ENCODE results near the gene SSH3.

SSH3 gene

DNA sequence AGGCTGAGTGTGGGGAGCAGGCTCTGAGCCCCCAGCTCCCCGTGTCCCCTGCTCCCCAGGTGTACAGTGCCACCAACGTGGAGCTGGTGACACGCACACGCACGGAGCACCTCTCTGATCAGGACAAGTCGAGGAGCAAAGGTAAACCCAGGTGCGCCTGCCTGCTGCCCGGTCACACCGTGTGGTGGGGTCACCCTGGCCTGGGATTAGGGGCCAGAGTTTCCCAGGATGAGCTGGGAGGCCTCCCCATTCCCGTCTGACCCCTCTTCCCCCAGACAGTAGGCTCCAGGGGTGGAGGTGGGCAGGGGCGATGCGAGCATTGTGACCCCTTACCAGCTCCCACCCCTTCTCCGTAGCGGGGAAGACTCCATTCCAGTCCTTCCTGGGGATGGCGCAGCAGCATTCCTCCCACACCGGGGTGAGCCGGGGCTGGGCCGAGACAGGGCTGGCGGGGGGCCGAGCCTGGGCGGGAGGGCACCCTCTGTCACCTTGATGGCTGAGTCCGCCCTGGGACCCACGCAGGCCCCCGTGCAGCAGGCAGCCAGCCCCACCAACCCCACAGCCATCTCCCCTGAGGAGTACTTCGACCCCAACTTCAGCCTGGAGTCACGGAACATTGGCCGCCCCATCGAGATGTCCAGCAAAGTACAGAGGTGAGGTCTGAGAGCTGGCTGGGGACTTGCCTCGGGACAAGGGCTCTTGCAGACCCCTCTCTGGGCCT is 3.7 kb upstream of the SSH3 start:
- DNase-seq = no peak

DNA sequence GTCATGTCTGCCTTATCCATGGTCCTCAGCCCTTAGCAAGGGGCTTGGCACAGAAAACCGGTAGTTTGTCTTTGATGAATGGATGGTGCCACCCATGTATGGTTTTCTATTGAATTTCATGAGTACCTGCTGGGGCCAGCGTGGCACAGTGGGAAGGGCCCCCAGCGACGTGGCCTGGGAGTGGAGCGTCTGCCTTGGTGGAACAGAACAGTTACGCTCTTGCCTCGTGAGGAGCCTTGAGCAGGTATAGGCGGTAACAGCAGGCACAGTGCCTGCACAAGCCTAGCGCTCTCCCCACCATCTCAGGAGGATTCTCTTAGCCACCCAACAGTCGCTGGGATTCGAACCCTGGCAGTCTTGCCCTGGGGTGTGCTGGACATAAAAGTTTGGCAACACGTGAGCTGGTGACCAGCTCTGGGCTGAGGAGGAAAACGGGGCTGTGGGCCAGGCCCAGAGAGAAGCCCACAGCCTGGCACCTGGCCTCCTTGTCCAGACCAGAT is 3.0 kb upstream of the SSH3 start:
- no peak for DNase-seq

DNA sequence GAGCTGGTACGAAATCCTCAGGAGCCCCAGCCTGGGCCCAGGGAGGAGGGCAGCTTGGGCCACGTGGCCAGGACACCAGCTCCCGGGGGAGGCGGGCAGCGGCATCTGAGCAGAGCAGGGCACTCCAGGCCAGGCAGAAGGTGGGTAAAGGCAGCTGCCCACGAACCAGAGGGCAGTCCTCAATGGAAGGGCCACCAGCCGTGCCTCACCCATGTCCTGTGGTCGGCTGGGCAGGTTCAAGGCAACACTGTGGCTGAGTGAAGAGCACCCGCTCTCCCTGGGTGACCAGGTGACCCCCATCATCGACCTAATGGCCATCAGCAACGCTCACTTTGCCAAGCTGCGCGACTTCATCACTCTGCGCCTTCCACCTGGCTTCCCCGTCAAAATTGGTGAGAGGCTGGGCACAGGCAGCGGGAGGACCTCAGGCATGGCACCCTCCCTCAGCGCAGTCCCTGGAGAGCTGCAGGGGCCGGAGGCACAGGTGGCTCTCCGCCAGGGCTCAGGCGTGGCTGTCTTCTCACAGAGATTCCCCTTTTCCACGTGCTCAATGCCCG is 2.5 kb upstream of the SSH3 start:
- DNase-seq = no peak

DNA sequence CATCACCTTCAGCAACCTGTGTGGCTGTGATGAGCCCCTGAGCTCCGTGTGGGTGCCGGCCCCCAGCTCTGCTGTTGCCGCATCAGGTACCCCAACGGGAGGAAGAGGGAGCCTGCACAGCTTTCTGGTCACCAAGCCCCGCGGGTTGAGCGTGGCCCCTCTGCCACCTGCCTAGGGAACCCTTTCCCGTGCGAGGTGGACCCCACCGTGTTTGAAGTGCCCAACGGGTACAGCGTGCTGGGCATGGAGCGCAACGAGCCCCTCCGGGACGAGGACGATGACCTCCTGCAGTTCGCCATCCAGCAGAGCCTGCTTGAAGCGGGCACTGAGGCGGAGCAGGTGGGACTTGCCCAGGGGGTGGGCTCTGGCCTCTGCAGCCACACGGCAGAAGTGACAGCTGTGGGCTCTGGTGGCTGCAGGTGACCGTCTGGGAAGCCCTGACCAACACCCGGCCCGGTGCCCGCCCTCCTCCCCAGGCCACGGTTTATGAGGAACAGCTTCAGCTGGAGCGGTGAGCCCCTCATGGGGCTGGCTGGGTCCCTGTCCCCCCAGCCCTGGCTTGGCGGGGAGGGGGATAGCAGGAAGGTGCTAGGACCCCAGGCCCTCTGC is 1.9 kb upstream of the SSH3 start:
- DNase-seq = no peak

DNA sequence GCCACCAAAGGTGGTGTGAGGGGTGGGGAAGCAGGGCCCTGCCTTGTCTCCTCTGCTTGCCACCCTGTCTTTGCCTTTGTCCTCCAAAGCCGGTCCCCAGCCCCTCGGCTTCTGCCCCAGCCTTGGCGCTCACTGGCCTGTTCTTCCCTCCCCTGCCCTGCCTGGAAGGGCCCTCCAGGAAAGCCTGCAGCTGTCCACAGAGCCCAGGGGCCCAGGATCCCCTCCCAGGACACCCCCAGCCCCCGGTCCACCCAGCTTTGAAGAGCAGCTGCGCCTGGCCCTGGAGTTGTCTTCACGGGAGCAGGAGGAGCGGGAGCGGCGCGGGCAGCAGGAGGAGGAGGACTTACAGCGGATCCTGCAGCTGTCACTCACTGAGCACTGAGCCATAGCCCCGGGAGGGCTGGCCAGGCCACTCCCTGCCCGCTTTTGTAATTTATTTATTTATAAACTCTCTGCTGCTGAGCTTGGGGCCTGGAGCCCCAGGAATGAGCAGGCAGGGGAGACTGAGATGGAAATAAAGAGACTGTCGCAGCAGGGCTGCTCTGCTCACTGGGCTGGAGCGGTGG is 1.3 kb upstream of the SSH3 start:
- DNase-seq = no peak

DNA sequence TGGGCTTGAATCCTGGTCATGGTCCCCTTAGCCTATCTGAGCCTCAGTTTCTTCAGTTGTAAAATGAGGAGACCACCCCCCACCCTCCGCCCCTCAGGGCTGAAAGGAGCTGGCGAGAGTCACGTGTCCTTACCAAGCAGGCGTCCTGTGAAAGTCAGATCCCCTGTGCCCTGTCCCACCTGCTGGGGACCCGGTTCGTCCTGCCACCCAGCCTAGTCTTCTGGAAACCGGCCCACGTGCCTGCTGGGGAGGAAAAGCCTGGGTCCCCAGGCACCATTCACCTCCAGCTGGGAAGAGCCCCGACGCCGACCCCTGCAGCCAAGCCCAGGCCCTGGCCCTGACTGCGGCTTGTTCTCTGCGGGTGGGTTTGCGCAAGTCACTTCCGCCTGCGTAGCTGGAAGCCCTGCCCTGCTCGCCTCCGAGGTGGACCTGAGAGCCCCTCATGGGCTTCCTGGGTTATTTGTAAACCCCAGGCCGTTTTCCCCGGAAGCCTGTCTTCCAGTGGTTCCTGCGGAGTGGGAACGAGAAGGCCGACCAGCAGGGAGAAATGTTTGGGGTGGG is 679 bp upstream of the SSH3 start:
- no peak for DNase-seq

DNA sequence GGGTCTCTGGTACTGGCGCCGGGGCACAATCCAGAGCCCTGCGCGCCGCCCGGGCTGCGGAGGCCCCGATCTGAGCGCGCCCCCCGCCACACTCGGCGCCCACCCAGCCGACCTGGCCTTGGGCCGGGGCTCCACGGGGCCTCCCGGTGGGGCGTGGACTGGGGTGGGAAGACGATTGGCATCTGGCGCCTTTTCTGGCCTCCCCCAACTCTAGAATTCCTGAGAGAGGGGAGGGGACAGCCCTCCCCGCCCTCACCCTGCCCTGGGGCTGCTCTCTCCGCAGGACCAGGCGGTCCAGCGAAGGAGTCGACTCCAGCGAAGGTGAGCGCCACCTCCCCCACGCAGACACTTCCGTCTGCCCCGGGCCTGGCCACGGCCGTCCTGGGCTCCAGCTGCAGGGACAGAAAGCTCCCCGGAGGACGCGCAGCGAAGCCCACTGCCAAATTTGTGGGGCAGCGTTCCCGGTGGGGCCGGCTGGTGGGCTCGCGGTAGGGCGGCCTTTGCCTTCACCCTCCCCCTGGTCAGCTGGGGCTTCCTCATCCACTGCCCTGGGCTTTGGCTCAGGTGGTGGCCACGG is 593 bp downstream of the SSH3 start:
- DNase-seq = no peak

DNA sequence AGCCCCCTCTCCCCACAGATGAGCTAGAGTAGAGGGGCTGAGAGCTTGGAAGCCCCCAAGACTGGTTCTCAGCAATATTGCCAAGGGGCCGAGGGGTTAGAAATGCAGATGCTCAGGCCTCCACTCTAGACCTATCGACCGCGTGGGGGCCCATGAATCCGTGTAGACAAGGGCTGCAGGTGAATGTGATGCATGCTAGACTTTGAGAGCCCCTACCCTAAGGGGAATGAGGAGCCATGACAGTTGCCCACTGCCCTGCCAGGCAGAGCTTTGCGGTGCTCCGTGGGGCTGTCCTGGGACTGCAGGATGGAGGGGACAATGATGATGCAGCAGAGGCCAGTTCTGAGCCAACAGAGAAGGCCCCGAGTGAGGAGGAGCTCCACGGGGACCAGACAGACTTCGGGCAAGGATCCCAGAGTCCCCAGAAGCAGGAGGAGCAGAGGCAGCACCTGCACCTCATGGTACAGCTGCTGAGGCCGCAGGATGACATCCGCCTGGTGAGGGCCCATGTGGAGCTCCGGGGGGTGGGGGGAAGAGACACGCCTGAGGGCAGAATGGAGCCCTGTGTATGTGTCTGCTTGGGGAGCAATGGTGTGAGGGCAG is 1.3 kb downstream of the SSH3 start:
- DNase-seq = no peak

DNA sequence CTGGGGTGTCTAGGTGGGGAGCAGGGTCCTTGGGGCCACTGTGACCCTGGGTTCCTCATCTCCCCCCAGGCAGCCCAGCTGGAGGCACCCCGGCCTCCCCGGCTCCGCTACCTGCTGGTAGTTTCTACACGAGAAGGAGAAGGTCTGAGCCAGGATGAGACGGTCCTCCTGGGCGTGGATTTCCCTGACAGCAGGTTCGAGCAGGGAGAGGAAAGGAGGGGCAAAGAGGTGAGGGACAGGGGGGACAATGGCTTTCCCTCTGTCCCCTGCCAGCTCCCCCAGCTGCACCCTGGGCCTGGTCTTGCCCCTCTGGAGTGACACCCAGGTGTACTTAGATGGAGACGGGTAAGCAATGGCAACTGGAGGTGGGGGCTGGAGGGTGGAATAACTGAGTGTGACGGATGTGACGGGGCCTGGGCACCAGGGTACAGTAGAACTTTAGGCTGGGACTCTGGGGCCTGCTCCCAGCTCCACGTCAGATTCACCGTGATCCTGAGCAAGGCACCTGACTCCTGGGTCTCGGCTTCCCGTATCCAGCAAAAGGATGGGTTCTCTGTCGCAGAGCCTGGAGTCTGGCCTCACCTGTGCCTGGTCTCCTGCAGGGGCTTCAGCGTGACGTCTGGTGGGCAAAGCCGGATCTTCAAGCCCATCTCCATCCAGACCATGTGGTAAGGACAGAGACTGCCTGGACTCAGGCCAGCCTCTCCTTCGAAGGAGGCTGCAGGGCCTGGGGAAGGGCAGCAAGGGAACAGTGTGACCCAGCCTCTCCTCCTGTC is 3.6 kb downstream of the SSH3 start:
- no peak for DNase-seq

DNA sequence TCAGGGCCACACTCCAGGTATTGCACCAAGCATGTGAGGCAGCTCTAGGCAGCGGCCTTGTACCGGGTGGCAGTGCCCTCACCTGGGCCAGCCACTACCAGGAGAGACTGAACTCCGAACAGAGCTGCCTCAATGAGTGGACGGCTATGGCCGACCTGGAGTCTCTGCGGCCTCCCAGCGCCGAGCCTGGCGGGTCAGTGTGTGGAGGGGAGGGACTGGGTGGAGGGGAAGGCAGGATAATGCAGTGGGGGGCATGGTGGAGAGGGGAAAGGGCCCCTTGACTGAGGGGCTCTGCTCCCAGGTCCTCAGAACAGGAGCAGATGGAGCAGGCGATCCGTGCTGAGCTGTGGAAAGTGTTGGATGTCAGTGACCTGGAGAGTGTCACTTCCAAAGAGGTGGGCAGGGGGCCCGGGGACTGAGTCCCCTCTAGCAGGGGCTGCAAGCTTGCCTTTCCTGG is 4.2 kb downstream of the SSH3 start:
- no peak for DNase-seq

DNA sequence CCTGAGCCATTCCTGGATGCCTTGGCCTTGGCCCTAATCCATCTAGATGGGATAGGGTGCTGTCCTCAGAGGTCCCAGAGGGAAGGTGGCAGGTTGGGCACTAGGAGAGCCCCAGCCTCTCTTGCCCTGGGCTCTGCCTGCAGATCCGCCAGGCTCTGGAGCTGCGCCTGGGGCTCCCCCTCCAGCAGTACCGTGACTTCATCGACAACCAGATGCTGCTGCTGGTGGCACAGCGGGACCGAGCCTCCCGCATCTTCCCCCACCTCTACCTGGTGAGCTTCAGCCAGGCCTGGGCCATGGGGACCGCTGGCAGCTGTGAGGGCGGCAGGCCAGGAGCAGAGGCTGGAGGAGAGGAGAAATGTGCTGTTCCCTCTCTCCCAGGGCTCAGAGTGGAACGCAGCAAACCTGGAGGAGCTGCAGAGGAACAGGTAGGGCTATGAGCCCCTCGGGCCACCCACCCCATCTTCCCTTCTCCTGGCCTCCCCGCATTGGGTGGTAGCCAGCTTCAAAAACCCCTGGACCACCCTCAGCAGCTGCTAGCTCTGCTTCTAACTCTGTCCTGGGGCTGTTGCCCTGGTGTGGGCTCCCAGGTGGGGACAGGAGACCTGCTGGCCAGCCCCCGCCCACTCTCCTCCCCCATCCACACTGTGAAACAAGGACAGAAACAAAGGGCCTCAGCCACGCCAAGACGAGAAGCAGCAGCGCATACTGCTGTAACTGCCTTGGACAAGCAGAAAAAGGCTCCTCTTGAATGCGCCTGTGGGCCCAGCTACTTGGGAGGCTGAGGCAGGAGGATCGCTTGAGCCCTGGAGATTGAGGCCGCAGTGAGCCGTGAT is 4.9 kb downstream of the SSH3 start:
- DNase-seq = no peak

DNA sequence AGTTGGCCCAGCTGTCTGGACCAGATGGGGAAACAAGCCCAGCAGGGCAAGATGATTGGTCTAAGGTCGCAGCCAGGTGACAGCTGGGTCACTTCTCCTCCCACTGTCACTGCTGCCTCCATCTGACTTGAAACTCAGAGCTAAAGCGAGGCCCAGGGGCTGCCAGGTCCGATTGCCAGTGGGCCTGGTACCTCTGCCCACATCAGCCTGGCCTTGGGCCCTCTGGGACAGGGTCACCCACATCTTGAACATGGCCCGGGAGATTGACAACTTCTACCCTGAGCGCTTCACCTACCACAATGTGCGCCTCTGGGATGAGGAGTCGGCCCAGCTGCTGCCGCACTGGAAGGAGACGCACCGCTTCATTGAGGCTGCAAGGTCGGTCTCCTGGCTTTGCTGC is 5.8 kb downstream of the SSH3 start:
- no peak for DNase-seq

DNA sequence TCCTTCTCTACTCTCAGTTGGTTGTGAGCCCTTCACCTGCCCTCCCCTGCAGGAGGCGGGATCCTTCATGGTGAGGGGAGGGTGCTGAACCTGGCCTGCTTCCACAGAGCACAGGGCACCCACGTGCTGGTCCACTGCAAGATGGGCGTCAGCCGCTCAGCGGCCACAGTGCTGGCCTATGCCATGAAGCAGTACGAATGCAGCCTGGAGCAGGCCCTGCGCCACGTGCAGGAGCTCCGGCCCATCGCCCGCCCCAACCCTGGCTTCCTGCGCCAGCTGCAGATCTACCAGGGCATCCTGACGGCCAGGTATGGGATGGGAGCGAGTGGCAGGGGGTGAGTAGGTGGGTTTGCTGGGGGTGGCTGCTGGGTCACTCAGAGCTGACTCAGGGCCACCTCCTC is 6.3 kb downstream of the SSH3 start:
- no peak for DNase-seq

DNA sequence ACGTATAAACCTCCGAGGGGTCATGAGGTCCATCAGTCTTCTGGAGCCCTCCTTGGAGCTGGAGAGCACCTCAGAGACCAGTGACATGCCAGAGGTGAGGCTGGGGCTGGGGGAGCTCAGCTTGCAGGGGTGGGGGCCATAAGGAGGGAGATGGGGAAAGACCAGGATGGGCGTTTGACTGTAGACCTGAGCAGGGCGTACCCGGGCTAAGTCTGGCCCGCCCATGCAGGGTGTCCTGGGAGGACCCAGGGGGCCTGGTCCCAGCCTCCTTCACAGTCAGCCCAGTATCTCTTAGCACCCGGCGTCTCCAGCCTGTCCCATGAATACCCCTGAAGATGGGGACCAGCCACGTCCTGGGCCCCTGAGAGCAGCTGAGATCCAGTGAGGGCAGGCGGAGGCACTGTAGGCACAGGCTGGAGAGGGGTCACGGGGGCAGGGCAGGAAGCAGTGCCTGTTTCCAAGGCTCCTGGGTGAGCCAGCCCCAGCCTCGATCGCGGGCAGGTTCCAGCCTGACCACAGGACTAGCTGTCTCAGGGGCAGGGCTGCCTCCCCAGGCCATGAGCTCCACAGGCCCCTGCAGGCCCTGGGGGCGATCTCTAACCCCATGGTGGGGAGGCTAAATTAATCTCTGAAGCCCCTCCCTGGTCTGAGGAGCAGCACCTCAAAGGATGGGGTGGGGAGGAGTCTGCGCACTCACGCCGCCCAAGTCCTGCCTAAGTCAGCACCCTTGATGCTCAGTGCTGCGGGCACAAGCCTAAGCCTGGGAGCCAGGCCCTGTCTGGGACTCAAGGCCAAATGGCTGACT is 7.1 kb downstream of the SSH3 start:
- no peak for DNase-seq

DNA sequence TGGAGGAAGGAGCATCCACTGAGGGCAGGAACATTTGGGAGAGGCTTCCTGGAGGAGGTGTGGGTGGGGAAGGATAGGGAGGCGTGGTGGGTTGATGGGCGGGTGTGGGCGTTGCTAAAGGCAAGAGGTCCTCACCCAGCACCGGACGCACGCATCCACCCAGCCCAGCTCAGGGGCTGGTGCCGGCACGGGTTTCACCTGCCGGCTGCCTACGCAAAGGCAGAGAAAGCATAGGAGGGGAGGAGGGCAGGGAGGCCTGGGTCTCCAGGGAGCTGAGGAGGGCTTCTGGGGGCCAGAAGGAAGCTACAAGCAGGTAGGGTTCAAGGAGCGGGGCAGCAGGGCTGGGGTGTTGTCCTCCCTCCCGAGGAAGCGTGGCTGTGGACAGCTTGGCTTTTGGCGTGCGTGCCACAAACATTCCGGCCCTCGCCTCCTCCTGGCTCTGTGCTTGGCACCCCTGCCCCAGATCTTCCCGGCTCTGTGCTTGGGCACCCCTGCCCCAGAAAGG is 7.8 kb downstream of the SSH3 start:
- no peak for DNase-seq

DNA sequence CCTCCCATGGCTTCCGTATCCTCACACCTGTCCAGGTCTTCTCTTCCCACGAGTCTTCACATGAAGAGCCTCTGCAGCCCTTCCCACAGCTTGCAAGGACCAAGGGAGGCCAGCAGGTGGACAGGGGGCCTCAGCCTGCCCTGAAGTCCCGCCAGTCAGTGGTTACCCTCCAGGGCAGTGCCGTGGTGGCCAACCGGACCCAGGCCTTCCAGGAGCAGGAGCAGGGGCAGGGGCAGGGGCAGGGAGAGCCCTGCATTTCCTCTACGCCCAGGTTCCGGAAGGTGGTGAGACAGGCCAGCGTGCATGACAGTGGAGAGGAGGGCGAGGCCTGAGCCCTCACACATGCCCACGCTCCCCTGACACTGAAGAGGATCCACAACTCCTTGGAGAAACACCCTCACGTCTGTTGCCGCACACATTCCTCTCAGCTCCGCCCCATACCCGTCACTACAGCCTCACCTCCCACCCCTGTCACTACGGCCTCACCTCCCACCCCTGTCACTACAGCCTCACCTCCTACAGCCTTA is 8.3 kb downstream of the SSH3 start:
- DNase-seq = no peak

DNA sequence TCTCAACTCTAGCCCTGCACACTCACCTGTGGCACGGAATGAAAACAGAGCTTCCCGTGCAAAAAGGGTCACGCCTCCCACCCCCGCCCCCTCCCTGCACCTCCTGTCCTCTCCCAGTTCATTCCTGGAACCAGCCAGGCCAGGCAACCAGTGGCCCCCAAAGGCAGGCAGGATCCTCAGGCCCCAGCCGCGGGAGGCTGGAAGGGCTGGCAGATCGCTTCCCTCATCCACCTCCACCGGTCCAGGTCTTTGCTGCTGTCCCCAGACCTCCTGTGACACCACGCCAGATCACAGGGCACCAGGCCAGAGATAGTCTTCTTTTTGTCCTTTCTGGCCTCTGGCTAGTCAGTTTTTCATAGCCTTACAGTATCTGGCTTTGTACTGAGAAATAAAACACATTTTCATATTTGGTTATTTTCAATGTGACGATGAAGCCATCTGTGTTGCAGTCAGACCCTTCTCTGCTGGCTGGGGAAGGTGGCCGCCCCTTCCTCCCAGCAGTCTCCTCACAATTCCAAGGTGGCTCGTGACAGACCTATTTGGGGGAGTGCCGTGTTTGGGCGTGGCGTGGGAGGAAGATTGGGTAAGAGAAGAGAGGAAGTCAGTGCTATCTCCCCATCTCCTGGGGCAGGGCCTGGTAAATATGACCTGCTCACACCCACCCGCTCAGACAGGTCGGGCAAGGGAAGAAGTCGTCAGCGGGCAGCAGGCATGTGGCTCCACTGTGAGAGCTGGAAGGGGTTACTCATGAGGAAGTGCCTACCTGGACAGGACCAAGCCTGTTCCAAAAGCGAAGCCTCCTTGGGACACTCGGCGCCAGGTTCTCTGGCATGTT is 9.1 kb downstream of the SSH3 start:
- no peak for DNase-seq

DNA sequence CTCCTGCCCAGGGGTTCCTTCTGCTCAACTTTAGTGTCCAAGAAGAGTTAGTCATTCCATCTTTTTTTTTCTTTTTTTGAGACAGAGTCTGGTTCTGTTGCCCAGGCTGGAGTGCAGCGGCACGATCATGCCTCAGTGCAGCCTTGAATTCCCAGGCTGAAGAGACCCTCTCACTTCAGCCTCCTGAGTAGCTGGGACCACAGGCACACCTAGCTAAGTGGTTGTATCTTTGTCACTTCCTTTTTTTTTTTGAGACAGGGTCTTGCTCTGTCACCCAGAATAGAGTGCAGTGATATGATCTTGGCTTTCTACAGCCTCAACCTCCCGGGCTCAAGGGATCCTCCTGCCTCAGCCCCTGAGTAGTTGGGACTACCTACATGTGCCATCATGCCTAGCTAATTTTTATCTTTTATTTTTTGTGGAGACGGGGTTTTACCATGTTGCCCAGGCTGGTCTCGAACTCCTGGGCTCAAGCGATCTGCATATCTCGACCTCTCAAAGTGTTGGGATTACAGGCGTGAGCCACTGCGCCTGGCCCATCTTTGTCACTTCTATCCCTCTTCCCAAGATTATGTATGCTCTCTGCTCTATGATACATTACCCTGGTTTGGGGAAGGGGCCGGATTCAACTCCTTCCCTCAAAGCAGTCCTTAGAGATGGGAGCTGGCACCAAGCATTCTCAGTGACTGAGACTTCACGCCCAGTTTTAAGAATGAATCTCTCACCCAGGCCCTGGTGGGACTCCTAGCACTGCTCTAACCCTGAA is 10.0 kb downstream of the SSH3 start:
- no peak for DNase-seq

Measured in NCI-H1048 (cell line).